GM19351 (cell line): ENCODE results near the gene SCMH1.
A peak's percentile ranks its signal among the peaks of the same experiment; 100 is the strongest.
"Not testable (repeated sequence)": the region's sequence is repeated elsewhere in the genome, so short reads cannot be mapped to it uniquely, and the experiment has no call there.

Source experiments
- ATAC-seq: cut with Tn5 transposase; IDR thresholded peaks from one replicate; pipeline ENCODE4 v1.9.1; 2021; ENCODE audit warnings: mild to moderate bottlenecking, moderate library complexity; ENCODE audit not compliant: unreplicated experiment

The SCMH1 gene

DNA sequence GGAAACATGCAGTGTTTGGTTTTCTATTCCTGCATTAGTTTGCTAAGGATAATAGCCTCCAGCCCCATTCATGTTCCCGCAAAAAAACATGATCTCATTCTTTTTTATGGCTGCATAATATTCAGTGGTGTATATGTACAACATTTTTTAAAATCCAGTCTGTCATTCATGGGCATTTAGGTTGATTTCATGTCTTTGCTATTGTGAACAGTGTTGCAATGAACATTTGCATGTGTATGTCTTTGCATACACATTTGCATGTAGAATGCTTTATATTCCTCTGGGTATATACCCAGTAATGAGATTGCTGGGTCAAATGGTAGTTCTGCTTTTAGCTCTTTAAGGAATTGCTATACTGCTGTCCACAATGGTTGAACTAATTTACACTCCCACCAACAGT, 9.0 kb upstream of the SCMH1 start:
- not testable (repeated sequence) for ATAC-seq

DNA sequence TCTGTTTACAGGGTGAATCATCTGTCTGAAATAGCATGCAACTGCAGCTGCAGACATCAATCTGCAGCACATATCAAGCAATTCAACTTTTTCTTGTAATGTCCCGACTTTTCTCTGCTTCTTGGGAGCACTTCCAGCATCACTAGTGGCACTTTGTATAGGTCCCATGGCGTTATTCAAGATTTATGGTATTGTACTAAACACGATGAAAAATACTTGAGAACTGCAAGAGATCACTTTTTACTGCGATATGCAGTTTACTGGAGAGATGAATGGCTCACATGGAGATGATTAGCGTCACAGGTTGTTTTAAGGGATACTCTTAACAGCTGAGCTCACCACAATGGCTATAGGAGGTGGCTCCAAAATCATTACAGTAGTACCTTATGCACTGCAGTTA, 7.2 kb upstream of the SCMH1 start:
- no peak for ATAC-seq

DNA sequence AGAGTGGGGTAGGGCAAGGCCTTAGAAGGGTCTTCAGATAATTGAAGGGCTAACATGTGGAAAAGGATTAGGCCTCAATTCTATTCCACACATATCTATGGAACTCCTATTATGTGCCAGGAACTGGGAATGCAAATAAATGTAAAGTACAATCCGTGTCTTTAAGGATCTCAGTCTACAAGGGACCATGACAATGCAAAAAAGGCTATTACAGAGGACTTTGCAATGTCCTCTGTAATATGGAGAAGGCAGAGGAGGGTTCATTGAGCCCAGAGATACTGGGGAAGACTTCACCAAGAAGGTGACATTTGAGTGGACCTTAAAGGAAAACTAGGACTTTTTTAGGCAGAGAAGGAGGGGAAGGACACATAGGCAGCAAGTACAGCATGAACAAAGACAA, 4.5 kb upstream of the SCMH1 start:
- no peak for ATAC-seq

DNA sequence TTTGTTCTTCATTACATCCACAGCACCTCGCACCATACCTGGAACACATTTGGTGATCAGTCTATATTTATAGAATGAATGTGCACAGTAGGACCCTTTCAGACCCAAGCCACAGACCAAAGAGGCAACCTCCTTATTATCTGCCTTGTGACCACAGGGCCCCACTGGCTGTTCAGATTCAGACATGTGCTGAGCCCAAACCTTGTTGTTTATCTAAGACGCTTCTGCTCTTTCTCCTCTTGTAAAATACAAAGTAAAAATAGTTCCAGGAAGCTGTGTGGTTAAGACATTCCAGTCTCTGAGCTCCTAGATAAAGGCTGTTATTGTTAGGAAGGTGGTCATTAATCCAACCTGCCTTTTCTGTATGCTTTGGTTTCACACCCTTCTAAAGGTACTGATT, 3.6 kb upstream of the SCMH1 start:
- no peak for ATAC-seq

DNA sequence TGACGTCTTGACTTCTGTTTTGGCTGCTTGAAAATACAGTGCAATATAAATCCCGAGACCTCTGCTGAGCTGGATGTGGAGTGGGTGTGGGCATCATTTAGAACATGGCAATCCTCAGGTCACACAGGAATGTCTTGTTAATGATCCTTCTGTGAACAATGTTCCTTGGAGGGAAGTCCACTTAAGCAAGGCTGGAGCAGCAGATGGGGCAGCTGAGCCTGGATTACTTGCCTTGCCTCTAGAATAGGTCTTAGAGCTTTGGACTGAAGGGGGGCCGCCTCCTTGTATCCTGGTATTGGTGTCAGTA, 926 bp upstream of the SCMH1 start:
- ATAC-seq: no peak

DNA sequence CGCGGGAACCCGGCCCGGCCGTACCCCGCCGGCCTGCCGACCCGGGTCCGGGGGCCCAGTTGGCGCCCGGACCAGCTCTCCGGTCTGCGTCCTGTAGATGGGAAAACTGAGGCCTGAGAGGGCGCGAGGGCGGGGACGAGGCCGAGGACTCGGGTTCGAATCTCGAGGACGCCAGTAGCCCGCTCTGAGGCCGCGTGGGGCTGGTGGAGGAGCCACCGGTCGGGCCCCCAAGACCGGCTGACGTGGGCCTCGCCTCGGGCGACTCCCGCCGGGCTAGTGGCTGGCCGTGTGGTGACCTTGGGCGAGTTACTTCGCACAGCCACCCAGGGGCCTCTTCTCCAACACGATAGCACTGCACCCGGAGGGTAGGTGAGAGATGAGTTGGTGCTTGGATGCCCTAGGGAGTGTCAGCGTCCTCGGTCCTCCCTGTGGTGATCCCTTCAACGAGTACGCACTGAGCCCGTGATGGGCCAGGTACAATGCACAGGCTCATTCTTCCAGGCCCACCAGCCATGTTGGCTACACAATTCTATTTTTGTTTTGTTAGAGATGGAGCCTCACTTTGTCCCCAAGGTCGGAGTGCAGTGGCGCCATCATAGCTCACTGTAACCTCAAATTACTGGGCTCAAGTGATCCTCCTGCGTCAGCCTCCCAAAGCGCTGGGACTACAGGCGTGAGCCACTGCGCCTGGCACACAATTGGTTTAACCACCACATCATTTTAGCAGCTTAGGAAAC, 404 bp upstream of the SCMH1 start:
- peak; percentile 30 for ATAC-seq

DNA sequence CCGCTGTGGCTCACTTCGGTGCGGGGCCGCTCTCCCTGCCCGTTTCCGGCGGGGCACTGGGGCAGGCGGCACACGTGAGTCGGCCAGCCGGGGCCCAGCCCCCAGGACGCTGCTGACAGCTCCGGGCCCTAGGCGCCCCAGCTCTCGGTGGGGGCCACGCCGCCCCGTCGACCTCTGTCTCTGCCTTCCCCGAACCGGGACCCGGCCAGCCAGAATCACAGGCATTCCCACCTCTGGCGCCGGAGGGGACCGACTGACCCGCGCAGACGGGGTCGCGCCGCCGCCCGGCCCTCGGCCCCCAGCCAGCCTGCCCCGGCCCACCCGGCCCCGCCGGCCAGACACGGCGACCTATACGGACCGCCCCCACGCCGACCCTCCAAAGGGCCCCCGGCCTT, 755 bp downstream of the SCMH1 start:
- ATAC-seq: peak; percentile 46

DNA sequence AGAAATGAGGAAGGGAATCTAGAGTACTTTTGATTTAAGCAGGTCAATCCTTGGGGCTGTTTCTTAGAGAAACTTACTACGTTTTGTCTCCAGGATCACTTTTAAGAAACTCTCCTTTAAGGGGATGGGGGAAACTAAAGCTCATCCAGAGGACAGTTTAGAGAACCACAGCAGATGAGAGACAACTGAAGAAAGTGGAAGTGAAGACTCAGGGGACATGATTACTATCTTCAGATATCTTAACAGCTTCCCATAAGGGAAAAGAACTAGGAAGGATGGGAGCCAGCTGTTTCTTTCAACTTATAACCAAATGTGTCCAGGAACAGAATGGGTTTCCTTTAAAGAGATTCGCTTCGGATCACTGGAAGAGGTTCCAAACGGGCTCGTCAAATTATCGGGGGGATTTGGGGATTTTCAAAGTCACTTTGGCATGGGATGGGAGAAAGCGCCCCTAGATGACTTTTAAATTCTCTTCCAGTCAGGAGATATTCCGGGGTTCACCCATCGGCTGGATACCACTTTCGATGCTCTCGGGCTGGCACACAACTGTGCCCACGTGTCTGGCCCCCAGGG, 1.2 kb downstream of the SCMH1 start:
- ATAC-seq: no peak

DNA sequence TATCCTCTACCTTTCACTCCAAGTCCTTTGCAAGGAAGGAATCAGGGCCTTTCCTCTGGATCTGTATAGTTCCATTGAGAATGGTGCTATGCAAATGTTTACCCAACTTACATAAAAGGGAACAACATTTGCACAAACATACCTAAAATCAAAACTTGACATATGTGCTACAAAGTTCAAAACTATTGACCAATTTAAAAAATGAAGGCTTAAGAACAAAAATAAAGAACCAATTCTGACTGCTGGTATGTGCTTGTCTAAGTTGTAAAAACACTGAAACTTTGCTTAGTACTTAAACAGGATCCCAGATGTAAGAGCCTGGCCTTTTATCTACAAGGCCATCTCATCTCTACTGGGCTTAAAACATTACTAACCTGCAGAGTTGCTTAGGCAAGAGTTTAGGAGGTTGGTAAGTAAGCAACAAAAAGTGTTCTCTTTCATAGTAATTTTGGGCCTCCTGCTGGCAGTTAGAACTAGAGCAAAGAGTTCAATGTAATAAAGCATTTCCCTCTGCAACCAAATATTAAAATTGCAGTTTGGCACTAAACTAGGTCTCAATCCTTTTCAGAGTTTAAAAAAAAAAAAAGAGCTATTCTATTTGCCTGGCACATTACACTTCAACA, 2.0 kb downstream of the SCMH1 start:
- no peak for ATAC-seq

DNA sequence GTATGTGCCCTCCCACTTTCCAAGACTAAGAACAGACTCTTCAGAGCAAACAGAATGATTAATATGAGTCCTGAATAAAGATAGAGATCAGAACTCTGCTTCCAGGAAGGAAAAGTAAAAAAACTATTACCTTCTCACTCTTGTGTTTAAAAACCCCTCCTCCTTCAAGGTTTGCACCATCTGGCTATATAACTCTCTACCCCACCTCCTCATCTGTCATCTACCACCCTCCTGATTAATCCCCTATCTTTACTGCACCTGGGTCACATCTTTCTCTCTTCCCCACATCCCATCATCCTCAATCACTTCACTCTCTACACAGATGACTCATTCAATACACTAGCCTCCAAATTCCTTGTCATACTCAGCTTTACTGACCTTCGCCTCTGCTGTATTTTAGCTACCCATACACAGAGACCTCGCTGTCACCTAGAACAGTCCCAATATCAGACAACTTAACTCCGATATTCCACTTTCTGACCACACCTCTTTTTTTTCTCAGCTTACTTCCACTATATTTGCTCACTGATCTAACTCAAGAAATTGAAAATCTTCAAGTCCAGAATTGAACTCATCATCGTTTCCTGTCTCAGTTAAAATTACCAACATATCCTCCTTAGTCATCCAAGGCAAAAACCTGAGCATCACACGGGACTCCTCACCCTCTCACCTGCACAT, 3.7 kb downstream of the SCMH1 start:
- no peak for ATAC-seq

DNA sequence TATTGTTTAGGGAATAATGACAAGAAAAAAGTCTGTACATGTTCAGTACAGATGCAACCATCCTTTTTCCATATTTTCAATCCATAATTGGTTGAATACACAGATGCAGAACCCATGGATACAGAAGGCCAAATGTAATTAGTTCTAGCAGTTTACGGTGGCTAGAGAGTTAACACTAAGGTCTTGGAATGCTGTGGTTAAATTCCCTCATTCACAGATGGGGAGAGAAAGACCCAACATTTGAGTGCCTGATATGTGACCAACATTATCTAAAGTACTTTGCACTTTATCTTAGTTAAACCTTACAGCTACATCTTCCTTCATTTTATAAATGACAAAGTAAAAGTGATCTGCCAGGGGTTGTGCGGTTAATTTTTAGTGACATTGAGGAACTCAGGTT, 5.3 kb downstream of the SCMH1 start:
- ATAC-seq: no peak

DNA sequence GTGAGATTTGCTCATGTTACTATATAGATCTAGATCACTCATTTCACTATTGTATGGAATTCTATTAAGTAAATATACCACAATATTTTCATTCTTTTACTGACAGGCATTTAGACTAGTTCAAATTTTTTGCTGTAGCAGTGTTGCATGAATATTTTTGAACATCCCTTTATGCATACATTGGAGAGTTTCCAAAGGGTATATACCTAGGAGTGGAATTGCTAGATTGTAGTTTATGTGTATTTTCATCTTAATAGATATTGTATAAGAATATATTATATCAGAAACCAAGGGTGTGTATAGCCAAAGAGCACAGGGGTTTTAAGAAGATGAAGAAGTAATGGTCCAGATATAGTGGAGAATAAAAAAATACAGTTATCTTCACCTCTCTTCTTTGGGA, 6.2 kb downstream of the SCMH1 start:
- no peak for ATAC-seq

DNA sequence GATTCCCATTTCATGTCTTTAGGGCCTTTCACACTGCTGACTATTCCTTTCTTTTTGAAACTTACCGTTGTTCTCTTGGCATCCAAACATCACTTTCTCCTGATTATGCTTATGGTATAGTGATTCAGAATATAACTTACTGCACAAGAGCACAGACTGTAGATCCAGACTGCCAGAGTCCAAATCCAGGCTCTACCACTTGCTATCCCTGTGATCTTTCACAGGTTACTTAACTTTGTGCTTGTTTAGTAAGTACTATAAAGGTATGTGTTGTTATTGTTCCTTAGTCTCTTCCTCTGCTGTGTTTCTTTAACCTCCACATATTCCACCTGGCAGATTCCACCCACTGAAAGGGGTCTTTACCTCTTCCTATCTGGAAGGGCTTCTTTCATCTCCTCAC, 8.4 kb downstream of the SCMH1 start:
- ATAC-seq: no peak

DNA sequence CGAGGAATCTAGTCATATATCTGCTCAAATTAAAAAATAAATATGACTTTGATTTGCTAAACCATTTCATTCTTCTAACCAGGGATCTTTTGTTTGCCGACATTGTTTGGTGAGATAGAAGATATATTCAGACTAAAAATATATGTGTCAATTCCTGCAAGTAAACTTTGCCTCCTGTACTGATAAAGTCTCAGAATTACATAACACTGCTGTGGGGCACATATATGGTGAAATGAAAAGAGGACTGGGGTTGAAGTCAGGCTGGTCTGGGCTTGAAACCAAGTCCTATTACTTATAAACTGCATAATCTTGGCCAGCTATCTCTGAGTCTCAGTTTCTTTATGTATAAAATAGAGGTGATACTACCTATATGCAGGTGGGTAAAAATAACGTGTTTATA, 9.8 kb downstream of the SCMH1 start:
- ATAC-seq: no peak

DNA sequence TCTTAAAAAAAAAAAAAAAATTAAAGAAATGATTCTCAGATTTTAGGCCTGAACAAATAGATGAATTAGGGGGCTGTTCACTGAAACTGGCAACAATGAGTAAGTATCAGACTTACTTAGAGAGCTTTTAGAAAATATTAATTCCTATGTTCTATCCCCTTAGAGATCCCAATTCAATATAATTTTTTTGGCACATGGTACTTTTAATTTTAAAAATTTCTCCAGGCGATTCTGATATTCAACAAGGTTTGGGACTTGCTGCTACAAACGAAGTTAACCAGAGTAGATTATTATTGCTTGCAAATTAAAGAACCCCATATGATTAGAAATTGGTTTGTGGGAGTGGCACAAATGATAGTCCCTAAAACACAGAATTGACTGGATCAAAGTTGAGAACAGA, 11.4 kb downstream of the SCMH1 start:
- ATAC-seq: no peak

DNA sequence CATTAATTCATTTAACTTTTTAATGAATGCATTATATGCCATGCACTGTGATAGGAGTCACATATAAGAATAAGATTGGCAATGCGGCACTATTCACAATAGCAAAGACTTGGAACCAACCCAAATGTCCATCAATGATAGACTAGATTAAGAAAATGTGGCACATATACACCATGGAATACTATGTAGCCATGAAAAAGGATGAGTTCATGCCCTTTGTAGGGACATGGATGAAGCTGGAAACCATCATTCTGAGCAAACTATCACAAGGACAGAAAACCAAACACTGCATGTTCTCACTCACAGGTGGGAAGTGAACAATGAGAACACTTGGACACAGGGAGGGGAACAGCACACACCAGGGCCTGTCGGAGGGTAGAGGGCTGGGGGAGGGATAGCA, 12.9 kb downstream of the SCMH1 start:
- ATAC-seq: not testable (repeated sequence)

DNA sequence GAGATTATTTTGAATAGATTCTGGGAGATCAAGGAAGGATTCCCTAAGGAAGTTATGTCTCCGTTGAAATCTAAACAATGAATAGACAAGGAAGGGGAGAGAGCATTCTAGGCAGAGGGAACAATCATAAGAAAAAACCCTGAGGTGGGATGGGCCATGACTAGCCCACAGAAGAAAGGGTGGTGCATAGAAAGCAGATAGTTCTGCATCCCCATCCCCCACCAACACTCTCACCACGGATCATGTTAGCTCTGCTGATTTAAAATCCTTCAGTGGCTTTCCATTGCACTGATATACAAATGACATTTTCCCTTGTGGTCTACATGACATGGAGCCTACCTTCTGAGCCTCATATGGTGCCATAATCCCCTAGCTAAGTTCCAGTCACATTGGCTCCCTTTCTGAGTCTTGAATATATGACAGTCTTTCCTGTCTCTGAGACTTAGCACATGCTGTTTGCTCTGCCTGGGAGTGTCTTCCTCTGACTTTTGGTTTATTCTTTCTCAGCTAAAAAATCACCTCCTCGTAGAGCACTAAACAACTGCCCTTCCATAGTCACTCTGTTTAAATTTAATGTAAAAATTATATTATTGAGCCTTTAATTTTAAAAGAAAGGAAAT, 15.2 kb downstream of the SCMH1 start:
- no peak for ATAC-seq

DNA sequence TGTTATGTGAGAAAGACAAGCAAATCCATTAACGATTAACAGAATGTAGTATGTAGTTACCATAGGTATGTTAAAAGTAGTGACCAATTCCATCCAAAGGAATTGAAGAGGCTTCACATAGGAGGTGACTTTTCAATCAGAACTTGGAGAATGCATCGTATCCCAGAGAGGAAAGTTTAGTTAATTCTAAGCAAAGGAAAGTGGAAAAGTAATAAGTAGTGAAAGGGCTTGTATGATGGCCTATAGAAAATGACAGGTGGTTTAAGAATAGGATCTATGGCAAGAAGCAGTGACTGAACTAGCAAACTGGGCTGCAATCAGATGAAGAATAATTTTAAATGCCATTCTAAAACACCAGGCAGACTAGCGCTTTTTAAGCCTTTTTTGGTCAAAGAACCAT, 16.6 kb downstream of the SCMH1 start:
- ATAC-seq: no peak

DNA sequence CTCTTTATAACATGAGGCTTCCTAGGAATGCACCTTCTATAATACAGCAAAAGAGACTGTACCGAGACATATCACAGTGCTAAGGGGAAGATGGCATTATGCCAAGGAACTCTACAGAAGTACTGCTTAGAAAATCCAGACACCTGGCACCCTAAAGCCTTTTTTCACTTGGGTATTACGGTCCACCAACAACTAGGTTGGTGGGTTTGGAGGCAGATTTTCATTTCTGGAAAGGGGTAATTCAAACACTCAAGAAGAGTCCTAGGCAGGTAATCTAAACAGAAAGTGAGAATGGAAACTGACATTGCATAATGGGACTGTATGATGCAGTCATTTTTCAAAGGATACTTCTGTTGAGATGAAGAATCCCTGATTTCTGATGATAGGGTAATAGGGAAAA, 19.6 kb downstream of the SCMH1 start:
- no peak for ATAC-seq

DNA sequence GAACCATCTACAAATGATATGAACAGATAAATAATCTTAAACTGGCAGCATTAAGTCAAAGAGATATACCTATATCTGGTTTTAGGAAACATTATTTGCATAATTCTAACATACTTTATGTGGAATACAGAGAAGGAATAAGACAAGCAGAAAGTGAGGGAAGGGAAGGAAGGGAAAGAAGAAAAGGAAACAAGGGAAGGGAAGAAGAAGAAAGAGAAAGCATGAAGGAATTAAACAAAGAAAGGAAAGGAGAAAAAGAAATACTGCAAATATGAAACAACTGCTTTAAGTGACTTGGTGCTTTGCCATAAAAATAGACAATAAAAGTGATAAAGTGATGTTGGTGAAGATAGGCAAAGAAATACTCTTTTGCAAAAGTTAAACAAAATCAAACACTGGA, 20.1 kb downstream of the SCMH1 start:
- no peak for ATAC-seq

DNA sequence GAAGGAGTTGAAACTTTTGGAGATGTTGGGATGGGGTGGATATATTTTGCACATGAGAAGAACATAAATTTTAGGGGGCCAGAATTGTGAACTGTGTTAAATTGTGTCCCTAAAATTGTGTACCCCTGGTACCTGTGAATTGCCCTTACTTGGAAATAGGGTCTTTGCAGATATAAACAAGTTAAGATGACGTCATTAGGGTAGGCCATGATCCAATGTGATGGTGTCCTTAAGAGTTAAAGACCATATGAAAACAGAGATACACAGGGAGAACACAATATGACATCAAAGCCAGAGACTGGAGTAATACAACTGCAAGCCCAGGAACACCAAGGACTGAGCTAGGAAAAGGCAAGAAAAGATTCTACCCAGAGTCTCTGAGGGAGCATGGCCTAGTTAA, 24.0 kb downstream of the SCMH1 start:
- no peak for ATAC-seq

DNA sequence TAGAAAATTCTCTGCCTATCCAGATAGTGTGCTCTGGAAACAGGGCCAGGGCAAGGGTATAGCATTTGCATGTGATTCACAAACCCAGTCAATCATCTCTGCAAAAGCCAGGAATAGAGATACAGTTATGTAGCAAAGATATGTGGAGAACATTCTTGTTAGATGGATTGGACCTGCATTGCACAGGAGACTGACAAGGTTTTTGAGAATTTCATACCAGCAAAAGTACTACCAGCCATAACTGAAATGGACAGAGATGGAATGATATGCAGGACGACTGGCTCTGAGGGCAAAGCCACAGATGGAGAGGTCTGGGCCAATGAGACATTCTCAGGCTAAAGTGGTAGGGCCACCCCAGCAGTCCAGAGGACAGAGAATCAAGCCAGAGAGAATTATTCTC, 24.7 kb downstream of the SCMH1 start:
- no peak for ATAC-seq
